Suprapubic skin (tissue), 4 donors: Measurements from ENCODE around the gene INPP5A. TPM values are rescaled to one million over a fixed set of nuclear protein-coding genes. Genes with fewer than 3 reads are reported as not detected.

Source experiments
- DNase-seq, 2 donors: peaks; one replicate each; pipeline ENCODE4 v3.0.0-alpha.2; 2019; ENCODE audit warnings: low spot score in 2 of 2
- H3K27ac ChIP-seq: fragments of 200-600 bp; sonication (generic); one replicate; pipeline ENCODE4 v1.5.1; 2019
- H3K27me3 ChIP-seq: fragments of 200-600 bp; sonication (generic); one replicate; pipeline ENCODE4 v1.5.1; 2019
- H3K36me3 ChIP-seq: fragments of 200-600 bp; sonication (generic); one replicate; pipeline ENCODE4 v1.5.1; 2019
- H3K4me1 ChIP-seq: fragments of 200-600 bp; sonication (generic); one replicate; pipeline ENCODE4 v1.5.1; 2019
- H3K4me3 ChIP-seq: fragments of 200-600 bp; sonication (generic); one replicate; pipeline ENCODE4 v1.5.1; 2019; ENCODE audit warnings: mild to moderate bottlenecking
- H3K9me3 ChIP-seq: fragments of 200-600 bp; sonication (generic); one replicate; pipeline ENCODE4 v1.5.1; 2019
- CTCF ChIP-seq, 2 donors: fragments of 200-600 bp in 1 of 2; fragments of 450-650 bp in 1 of 2; sonication (generic) in 1 of 2; IDR thresholded peaks; one replicate each; pipeline ENCODE4 v1.5.1; 2016 to 2019; ENCODE audit warnings: antibody characterized with exemption in 2 of 2, mild to moderate bottlenecking in 1 of 2, moderate library complexity in 1 of 2
- EP300 ChIP-seq: sonication (generic); formaldehyde crosslinking; IDR thresholded peaks from one replicate; pipeline ENCODE4 v1.6.1; 2017; ENCODE audit warnings: antibody characterized with exemption
- POLR2A ChIP-seq, 2 donors: fragments of 450-650 bp; IDR thresholded peaks; one replicate each; pipeline ENCODE4 v1.6.1; 2017; ENCODE audit warnings: antibody characterized with exemption in 2 of 2, mild to moderate bottlenecking in 2 of 2, moderate library complexity in 2 of 2
- POLR2AphosphoS5 ChIP-seq, 3 donors: sonication (generic); formaldehyde crosslinking; IDR thresholded peaks; one replicate each; pipeline ENCODE4 v1.6.1; 2017; ENCODE audit warnings: antibody characterized with exemption in 3 of 3
- WGBS: methylation state at CpG from one replicate; pipeline ENCODE4 v1.1.5; 2018; 5-methylcytosine and 5-hydroxymethylcytosine counted together
- total RNA-seq, 4 donors: library from RNA; depleted of rRNA; stranded (reverse); fragments of >200 nt; gene quantifications; one replicate each; pipeline ENCODE4 v1.1.0, GENCODE V29; 2016

The INPP5A gene
- total RNA-seq, 4 donors from 2014 or later: 28.1 to 39.1 (median 32.3) TPM

GRCh38 chr10:132787495-132788179 lies 250.1 kb downstream of the INPP5A start:
- peaks cover 9% of the 10 kb centered on the region for H3K36me3 ChIP-seq
- peaks cover 79% of the 10 kb centered on the region for H3K27me3 ChIP-seq
- no peak for TF ChIP-seq POLR2AphosphoS5 (IDR thresholded peaks at IDR 0.05)
- TF ChIP-seq POLR2A (IDR thresholded peaks at IDR 0.05): no peak
- no peak for TF ChIP-seq CTCF (IDR thresholded peaks at IDR 0.05)
- TF ChIP-seq EP300: no peak

GRCh38 chr10:132788180-132788830 lies 250.7 kb downstream of the INPP5A start:
- peaks cover 38% of the 10 kb centered on the region for H3K4me1 ChIP-seq
- H3K36me3 ChIP-seq: peaks cover 2% of the 10 kb centered on the region
- H3K27me3 ChIP-seq: peaks cover 86% of the 10 kb centered on the region
- no peak for DNase-seq
- H3K4me3 ChIP-seq: no peak overlapping the region
- WGBS: 2% methylated on average over 34 of the region's 79 CpGs
- H3K27ac ChIP-seq: no peak overlapping the region
- no peaks in the 10 kb centered on the region for H3K9me3 ChIP-seq
- no peak for TF ChIP-seq EP300
- TF ChIP-seq POLR2A (IDR thresholded peaks at IDR 0.05): no peak
- no peak for TF ChIP-seq CTCF (IDR thresholded peaks at IDR 0.05)
- no peak for TF ChIP-seq POLR2AphosphoS5 (IDR thresholded peaks at IDR 0.05)

More at GRCh38 chr10:132787495-132788179, 250.1 kb downstream of the INPP5A start:
- Histone ChIP-seq H3K9me3 (no peaks in the 10 kb centered on the region), H3K4me3 (peak overlapping the region; percentile 28), H3K27ac (no peak overlapping the region), H3K4me1 (peaks cover 38% of the 10 kb centered on the region)
- no peak for DNase-seq
- WGBS: 0% methylated on average over 15 of the region's 80 CpGs

GRCh38 chr10:132788831-132789219 lies 251.2 kb downstream of the INPP5A start:
- Histone ChIP-seq H3K36me3 (no peaks in the 10 kb centered on the region), H3K4me1 (peaks cover 38% of the 10 kb centered on the region), H3K9me3 (no peaks in the 10 kb centered on the region), H3K27me3 (peaks cover 90% of the 10 kb centered on the region), H3K27ac (no peak overlapping the region), H3K4me3 (no peak overlapping the region)
- DNase-seq: no peak
- 13% methylated on average over 21 of the region's 30 CpGs for whole genome bisulfite sequencing
- TF ChIP-seq EP300 (no peak), CTCF (IDR thresholded peaks at IDR 0.05) (no peak), POLR2AphosphoS5 (IDR thresholded peaks at IDR 0.05) (no peak), POLR2A (IDR thresholded peaks at IDR 0.05) (no peak)

GRCh38 chr10:132789659-132790148 lies 252.1 kb downstream of the INPP5A start:
- H3K4me3 ChIP-seq: no peak overlapping the region
- no peaks in the 10 kb centered on the region for H3K36me3 ChIP-seq
- no peak overlapping the region for H3K27ac ChIP-seq
- H3K27me3 ChIP-seq: peaks cover 90% of the 10 kb centered on the region
- H3K9me3 ChIP-seq: no peaks in the 10 kb centered on the region
- WGBS: 70% methylated on average over 9 of the region's 15 CpGs
- no peak for TF ChIP-seq POLR2AphosphoS5 (IDR thresholded peaks at IDR 0.05)
- no peak for TF ChIP-seq EP300
- TF ChIP-seq POLR2A (IDR thresholded peaks at IDR 0.05): no peak
- no peak for TF ChIP-seq CTCF (IDR thresholded peaks at IDR 0.05)
- DNase-seq: no peak
- H3K4me1 ChIP-seq: peaks cover 37% of the 10 kb centered on the region

GRCh38 chr10:132790470-132790869 lies 252.9 kb downstream of the INPP5A start:
- Histone ChIP-seq H3K27me3 (peaks cover 86% of the 10 kb centered on the region), H3K36me3 (no peaks in the 10 kb centered on the region), H3K9me3 (no peaks in the 10 kb centered on the region), H3K27ac (no peak overlapping the region), H3K4me3 (no peak overlapping the region), H3K4me1 (peaks cover 29% of the 10 kb centered on the region)
- 100% methylated on average over 1 of the region's 7 CpGs for WGBS
- DNase-seq: no peak
- no peak for TF ChIP-seq POLR2AphosphoS5 (IDR thresholded peaks at IDR 0.05)
- TF ChIP-seq EP300: no peak
- TF ChIP-seq CTCF (IDR thresholded peaks at IDR 0.05): no peak
- no peak for TF ChIP-seq POLR2A (IDR thresholded peaks at IDR 0.05)
